ENCODE results near the gene MUC20.

DNA sequence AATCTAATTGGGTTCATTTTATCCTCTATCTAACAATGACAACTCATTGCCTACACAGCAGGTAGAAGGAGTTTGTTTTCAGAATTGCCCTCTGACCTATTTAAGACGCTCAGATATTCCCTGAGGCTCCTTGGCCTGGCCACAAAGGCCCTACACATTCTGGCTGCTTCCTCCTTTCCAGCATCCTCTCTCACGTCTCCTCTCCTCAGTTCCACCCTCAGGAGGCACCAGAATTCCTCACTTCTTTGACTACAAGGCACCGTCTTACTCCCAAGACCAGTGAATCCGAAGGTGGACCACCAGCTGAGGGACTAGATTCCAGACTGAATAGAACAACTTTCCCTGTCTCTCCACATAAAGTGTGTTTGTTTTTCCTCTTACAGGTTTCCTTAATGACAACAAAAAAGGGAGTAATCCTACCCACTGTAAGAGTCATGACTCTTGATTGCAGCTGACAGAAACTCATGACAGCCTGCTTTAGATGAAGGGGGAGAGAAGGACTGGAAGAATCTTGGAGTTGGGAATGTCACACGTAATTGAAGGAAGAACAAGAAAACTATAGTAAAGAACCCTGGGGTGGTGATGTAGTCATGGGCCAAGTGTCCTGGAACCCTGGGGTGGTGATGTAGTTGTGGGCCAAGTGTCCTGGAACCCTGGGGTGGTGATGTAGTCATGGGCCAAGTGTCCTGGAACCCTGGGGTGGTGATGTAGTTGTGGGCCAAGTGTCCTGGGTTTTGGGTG lies 22.0 kb upstream of the MUC20 start:
- TF ChIP-seq, protein P1, sequence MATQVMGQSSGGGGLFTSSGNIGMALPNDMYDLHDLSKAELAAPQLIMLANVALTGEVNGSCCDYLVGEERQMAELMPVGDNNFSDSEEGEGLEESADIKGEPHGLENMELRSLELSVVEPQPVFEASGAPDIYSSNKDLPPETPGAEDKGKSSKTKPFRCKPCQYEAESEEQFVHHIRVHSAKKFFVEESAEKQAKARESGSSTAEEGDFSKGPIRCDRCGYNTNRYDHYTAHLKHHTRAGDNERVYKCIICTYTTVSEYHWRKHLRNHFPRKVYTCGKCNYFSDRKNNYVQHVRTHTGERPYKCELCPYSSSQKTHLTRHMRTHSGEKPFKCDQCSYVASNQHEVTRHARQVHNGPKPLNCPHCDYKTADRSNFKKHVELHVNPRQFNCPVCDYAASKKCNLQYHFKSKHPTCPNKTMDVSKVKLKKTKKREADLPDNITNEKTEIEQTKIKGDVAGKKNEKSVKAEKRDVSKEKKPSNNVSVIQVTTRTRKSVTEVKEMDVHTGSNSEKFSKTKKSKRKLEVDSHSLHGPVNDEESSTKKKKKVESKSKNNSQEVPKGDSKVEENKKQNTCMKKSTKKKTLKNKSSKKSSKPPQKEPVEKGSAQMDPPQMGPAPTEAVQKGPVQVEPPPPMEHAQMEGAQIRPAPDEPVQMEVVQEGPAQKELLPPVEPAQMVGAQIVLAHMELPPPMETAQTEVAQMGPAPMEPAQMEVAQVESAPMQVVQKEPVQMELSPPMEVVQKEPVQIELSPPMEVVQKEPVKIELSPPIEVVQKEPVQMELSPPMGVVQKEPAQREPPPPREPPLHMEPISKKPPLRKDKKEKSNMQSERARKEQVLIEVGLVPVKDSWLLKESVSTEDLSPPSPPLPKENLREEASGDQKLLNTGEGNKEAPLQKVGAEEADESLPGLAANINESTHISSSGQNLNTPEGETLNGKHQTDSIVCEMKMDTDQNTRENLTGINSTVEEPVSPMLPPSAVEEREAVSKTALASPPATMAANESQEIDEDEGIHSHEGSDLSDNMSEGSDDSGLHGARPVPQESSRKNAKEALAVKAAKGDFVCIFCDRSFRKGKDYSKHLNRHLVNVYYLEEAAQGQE (IDR thresholded peaks at IDR 0.05; ENCODE audit: borderline replicate concordance) = no peak
- TF ChIP-seq, protein P2, sequence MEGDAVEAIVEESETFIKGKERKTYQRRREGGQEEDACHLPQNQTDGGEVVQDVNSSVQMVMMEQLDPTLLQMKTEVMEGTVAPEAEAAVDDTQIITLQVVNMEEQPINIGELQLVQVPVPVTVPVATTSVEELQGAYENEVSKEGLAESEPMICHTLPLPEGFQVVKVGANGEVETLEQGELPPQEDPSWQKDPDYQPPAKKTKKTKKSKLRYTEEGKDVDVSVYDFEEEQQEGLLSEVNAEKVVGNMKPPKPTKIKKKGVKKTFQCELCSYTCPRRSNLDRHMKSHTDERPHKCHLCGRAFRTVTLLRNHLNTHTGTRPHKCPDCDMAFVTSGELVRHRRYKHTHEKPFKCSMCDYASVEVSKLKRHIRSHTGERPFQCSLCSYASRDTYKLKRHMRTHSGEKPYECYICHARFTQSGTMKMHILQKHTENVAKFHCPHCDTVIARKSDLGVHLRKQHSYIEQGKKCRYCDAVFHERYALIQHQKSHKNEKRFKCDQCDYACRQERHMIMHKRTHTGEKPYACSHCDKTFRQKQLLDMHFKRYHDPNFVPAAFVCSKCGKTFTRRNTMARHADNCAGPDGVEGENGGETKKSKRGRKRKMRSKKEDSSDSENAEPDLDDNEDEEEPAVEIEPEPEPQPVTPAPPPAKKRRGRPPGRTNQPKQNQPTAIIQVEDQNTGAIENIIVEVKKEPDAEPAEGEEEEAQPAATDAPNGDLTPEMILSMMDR (IDR thresholded peaks at IDR 0.05; ENCODE audit: poor library complexity, severe bottlenecking) = no peak
- TF ChIP-seq POLR2AphosphoS5 (IDR thresholded peaks at IDR 0.05) (no peak), EZH2 (IDR thresholded peaks at IDR 0.05; ENCODE audit: borderline replicate concordance, insufficient read depth, low read length, poor library complexity, severe bottlenecking) (no peak), TAF1 (IDR thresholded peaks at IDR 0.05; ENCODE audit: low read depth) (no peak), EP300 (conservative IDR thresholded peaks at IDR 0.05; ENCODE audit: poor library complexity, severe bottlenecking) (no peak), RAD21 (conservative IDR thresholded peaks at IDR 0.05) (no peak), MXI1 (conservative IDR thresholded peaks at IDR 0.05; ENCODE audit: poor library complexity, severe bottlenecking) (no peak), SMC3 (conservative IDR thresholded peaks at IDR 0.05; ENCODE audit: poor library complexity) (no peak)
